GM19351 (cell line): ENCODE data around the gene BEST2.

Source experiments
- ATAC-seq: cut with Tn5 transposase; IDR thresholded peaks from one replicate; pipeline ENCODE4 v1.9.1; 2021; ENCODE audit warnings: mild to moderate bottlenecking, moderate library complexity; ENCODE audit not compliant: unreplicated experiment

Gene BEST2

DNA sequence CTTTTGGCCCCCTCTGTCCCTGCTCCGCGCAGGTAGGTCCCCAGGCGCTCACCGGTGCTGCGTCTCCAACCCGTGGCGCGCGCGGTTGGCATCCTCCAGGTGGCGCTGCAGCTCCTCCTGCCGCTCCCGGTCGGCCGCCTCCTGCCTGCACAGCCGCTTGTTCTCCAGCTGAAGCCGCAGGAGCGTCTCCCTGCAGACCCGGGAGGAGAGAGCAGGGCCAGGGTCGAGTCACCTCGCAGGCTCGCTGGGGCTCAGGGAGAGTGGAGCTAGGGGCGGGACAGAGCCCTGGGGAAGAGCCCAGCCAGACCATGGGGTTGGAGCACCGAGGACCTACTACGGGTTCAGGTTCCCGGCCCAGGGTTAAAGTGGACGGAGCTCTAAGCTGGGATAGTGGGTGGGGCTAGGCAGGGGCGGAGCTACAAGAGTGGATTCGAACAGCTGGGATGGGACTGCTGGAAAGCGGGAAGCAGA lies 14.5 kb downstream of the BEST2 start:
- no peak for ATAC-seq

DNA sequence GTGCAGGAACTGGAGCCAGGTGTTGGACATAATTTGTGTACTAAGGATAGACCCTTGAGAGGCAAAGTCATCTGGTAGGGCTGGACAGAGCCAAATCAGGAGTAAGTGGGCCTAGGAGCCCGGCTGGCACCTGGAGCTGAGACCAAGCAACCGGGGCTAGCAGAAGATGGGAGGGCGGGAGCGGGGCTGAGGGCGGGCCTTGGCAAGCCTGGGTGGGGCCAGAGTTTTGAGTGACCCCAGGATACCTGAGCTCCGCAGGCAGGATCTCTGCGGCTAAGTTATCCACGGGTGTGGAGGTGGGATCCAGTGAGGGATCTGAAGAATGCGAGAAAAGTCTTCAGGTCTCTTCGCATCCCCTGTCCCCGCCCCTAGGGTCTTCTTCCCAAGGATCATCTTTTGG lies 15.6 kb downstream of the BEST2 start:
- ATAC-seq, result no peak

DNA sequence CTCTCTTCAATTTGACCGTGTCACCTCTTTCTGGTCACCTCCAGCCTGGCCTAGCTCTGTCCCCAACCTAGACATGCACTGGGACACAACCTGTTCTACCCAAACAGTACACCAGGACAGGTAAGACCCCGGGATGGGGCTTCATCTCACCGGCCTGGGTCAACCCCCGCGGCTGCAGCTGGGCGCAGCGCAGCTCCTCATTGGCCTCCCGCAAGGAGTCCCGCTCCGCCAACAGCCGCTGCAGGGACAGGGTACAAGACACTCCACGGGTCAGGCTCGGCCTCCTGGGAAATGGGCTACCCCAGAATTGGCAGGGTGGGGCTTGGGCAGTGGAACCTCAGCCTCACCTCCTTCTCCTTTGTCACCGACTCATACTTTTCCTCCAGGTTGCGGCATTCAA lies 16.1 kb downstream of the BEST2 start:
- no peak for ATAC-seq

GRCh38 chr19:12769689-12770088 lies 18.1 kb downstream of the BEST2 start:
- no peak for ATAC-seq

DNA sequence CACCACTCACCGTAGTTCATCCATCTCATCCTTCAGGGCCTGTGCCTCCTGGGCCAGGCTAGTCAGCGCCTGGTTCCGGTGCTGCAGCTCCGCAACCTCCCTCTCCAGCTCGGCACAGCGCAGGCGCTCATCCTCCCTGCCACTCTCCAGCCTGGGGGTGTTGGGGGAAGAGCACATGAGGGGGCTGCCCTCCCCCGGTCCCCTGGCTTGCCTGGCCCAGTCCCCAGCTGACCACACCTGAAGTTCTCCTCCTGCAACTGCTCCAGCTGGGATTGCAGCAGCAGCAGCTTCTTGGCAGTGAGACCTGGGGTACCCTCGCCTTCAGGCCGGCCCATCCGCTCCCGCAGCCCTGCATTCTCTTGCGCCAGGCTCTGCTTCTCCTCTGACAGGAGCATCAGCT lies 19.3 kb downstream of the BEST2 start:
- ATAC-seq, result no peak

- ATAC-seq, result no peak
Observed at GRCh38 chr19:12772323-12772722, 20.7 kb downstream of the BEST2 start.

DNA sequence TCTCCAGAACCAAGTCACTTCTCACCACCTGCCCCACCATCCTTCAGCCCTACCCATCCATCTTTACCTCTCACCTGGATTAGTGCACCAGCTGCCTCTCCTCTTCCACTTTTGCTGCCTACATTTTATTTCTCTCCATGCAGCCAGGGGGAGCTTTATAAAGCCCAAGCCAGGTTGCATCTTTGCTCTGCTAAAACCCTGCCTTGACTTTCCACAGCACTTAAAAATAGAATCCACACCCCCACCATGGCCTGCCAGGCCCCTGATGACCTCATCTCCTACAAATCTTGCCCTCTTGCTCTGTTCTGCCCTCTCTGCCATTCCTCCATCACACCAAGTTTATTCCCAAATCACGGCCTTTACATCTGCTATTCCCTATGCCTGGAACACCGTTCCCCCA lies 22.0 kb downstream of the BEST2 start:
- ATAC-seq, result no peak

DNA sequence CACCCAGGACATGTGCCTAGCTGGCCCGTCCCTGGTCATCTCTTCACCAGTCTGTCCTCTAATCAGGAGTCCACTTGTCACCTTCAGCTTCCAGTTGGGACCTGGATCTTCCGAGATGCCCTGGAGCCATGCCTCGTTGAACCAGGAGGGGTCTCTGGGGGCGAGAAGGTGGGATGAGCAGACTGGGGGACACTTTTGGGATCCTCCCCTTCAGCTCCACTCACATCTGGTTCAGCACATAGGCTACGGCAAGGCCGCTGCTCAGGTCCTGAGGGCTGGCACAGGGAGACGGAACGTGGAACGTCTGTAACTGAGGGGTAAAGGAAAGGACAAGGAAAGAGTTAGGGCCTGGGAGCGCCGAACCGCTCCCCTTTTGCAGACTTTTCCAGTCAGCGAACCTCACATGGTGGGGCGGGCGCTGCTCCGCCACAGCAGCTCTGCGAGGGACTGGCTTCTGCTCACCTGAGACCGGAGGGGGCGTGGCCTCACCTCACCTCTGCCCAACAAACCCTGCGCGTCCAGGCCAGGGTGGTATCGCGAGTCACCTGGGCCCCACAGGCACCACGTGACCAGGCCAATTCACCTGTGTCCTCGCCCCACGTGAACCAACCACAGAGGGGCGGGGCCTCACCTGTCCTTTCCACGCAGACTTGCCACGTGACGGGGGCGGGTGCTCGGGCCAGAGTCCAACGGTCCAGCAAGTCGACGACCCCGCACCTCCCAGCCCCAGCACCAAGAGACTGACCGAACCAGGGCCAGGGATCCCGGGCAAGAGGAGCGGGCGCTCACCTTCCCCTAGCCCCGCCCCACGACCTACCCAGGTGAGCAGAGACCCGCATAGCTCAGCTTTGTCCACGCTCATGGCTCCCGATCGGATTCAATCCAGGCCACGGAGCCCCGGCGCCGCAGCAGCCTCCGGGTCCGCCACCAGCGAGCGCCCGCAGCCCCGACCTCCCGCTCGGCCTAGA lies 23.3 kb downstream of the BEST2 start, which contains the start of gene HOOK2:
Gene HOOK2, minus strand, starts transcription at position 965 of the 968 bp plus-strand sequence. Its CDS starts 103 bp downstream, at position 862.
- peak; percentile 10 for ATAC-seq

- ATAC-seq, result peak; percentile 43
Observed at GRCh38 chr19:12777217-12778016, 25.8 kb downstream of the BEST2 start.

DNA sequence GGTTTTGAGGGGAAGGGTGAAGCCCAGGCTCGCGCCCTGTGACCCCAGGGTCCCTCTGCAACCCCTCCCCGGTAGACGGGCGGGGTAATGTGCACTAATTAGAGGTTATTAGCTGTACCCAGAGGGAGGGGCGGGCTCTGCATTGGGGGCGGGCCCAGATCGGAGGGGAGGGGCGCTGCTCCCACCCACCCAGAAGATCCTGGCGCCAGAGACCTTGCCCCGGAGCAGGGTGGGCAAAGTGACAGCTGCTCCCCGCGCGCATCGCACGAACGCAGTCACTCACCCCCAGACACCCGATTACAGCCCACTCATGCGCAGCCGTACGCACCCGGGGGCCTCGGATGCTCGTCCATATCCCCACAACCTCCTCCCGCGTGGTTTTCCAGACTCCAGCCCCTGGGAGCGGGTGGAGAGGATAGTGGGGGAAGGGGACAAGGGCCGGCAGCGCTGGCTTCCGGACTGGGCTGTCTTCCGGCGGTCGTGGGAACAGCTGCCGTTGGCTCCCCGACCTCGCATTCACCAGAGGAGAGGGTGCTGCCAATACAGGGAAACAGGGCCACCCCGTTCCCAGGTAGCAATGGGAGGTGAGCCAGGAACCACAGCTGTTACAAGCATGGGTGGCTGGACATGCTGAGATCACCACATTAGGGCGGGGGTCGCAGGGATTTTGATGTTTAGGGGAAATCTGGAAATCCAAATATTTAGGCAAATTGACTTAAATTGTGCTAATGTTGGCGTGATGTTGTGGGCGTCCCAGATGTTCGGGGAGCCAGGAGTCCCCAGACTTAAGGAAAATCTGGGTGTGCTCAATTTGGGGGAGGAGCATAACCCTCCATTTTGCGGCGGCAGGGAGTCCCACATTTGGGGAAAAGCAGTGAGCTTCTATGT lies 26.7 kb downstream of the BEST2 start:
- ATAC-seq, result no peak

DNA sequence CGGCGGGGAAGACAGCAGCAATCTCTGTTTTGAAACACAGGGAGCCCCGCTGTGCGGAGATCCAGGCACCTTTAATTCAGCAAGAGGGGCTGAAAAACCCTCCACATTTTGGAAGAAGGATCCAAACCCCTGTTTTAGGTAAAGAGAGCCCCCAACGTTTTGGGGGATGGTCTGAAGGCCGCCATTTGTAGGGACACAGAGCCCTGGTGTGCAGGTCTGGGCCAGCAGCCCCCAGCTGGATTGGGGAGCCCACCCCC lies 27.2 kb downstream of the BEST2 start:
- ATAC-seq, result no peak

DNA sequence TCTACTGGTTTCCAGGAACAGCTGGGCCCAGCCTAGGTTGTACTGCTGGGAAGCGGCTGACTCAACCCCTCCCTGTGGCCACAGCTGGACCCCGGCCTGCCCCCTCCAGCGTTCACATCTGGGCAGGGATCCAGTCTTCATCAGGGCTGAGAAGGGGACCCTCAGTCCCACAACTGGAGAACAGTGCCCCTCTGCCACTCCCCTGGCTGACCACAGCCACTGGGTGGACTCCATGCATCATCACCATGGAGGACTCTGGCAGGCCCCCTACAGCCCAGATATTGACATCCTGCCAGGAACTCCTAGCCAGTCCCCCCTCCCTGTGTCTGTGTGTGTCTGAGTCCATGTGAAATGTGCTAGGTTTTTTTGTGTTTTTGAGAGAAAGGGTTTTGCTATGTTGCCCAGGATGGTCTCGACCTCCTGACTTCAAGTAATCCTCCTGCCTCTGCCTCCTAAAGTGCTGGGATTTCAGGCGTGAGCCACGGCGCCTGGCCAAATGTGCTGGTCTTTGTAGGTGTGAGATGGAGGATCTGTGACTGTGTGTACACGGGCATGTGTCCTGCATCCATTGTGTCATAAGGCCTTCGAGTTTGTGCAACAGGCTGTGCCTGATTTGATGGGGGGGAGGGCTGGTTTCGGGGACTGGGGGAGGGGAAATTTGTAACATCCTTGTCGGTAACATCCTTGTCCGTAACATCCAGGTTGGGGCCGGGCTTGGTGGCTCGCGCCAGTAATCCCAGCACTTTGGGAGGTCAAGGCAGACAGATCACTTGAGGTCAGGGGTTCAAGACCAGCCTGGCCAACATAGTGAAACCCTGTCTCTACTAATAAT lies 27.8 kb downstream of the BEST2 start:
- ATAC-seq, result no peak

DNA sequence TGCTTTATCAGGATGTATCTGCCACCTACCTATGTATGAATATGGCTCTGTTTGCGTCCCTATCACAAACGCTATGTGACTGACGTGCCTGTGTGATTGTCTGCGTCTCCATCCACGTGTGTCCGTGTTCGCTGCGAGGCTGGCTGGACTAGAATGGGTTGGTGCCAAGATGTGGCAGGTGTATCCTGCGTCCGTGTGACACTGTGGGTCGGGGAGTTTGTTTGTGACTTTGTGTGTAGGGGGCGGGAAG lies 30.5 kb downstream of the BEST2 start:
- ATAC-seq, result no peak

- ATAC-seq, result no peak
Observed at GRCh38 chr19:12782424-12783290, 31.1 kb downstream of the BEST2 start.

DNA sequence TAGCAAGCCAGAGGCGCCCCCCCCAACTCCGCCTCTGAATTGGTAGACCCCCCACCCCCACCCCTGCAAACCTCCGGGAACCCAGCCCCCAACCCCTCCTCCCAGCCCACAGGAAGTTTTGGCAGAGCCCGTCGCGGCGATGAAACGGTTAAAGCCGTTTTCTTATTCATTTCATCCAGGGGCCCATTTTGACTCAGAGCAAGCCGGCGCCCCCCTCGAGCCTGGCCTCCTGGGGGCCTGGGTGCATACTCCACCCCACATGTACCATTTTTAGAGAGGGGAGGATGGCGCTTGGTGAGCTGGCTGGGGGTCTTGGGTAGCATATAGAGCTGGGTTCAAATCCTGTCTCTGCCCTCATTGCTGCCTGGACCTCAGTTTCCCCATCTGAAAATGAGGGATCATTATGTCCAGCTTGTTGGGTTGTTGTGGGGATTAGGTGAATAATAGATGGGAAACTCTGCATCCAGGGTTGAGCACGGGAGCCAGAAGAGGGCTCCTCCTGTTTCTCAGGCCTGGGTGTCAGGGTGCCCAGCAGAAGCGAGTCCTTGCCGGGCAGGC lies 31.8 kb downstream of the BEST2 start:
- no peak for ATAC-seq

- ATAC-seq, result no peak
Observed at GRCh38 chr19:12783849-12784393, 32.3 kb downstream of the BEST2 start.

DNA sequence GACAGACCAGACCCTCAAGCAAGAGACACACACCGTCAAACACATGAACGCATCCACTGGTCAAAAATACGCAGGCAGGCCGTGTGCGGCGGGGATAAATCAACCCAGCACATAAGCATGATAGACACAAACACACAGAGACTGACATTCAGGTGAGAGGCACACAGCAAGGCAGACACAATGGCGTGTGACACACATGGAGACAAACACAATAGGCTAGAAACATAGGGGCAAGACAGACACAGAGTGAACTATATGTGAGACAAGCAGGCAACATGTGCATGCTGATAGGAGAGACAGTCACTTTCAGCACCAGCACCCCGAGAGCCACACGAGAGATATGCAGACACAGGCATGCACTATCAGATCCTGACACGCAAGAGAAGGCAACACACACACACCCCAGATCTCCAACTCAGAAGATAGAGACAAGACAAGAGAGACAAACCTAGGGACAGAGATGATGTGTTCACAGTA lies 32.8 kb downstream of the BEST2 start:
- no peak for ATAC-seq

- no peak for ATAC-seq
Observed at GRCh38 chr19:12784871-12785430, 33.4 kb downstream of the BEST2 start.
